GM19438 (cell line): Measurements from ENCODE around the gene CHST7.

Experiments used
- ATAC-seq: cut with Tn5 transposase; IDR thresholded peaks from one replicate; pipeline ENCODE4 v1.9.1; 2021; ENCODE audit warnings: low read depth; ENCODE audit not compliant: unreplicated experiment

The CHST7 gene

GRCh38 chrX:46643636-46644035, 70.1 kb downstream of the CHST7 start:
- ATAC-seq, result no peak

- ATAC-seq, result no peak
These were observed 72.0 kb downstream of the CHST7 start for GRCh38 chrX:46645614-46646013.

- no peak for ATAC-seq
These were observed 73.7 kb downstream of the CHST7 start for GRCh38 chrX:46647251-46647650.
